BLaER1 (cell line): ENCODE results near the gene ACOXL.

Source experiments
- H3K27ac ChIP-seq: shearing (Covaris generic); formaldehyde crosslinking; 2 replicates; pipeline ENCODE4 v1.8.1; 2022
- H3K27me3 ChIP-seq: shearing (Covaris generic); formaldehyde crosslinking; 2 replicates; pipeline ENCODE4 v1.8.1; 2022
- H3K36me3 ChIP-seq: shearing (Covaris generic); formaldehyde crosslinking; 2 replicates; pipeline ENCODE4 v1.8.1; 2022
- H3K4me1 ChIP-seq: shearing (Covaris generic); formaldehyde crosslinking; 2 replicates; pipeline ENCODE4 v1.8.1; 2022
- H3K4me2 ChIP-seq: shearing (Covaris generic); formaldehyde crosslinking; 2 replicates; pipeline ENCODE4 v1.8.1; 2022
- H3K4me3 ChIP-seq: shearing (Covaris generic); formaldehyde crosslinking; 2 replicates; pipeline ENCODE4 v1.8.1; 2022
- H3K9ac ChIP-seq: shearing (Covaris generic); formaldehyde crosslinking; 2 replicates; pipeline ENCODE4 v1.8.1; 2022
- H3K9me3 ChIP-seq: shearing (Covaris generic); formaldehyde crosslinking; 2 replicates; pipeline ENCODE4 v1.8.1; 2022
- H4K20me1 ChIP-seq: shearing (Covaris generic); formaldehyde crosslinking; 2 replicates; pipeline ENCODE4 v1.8.1; 2022
- Cebpa-rat ChIP-seq: shearing (Covaris generic); IDR thresholded peaks from 2 replicates; pipeline ENCODE4 v1.8.1; 2022

Gene ACOXL

DNA sequence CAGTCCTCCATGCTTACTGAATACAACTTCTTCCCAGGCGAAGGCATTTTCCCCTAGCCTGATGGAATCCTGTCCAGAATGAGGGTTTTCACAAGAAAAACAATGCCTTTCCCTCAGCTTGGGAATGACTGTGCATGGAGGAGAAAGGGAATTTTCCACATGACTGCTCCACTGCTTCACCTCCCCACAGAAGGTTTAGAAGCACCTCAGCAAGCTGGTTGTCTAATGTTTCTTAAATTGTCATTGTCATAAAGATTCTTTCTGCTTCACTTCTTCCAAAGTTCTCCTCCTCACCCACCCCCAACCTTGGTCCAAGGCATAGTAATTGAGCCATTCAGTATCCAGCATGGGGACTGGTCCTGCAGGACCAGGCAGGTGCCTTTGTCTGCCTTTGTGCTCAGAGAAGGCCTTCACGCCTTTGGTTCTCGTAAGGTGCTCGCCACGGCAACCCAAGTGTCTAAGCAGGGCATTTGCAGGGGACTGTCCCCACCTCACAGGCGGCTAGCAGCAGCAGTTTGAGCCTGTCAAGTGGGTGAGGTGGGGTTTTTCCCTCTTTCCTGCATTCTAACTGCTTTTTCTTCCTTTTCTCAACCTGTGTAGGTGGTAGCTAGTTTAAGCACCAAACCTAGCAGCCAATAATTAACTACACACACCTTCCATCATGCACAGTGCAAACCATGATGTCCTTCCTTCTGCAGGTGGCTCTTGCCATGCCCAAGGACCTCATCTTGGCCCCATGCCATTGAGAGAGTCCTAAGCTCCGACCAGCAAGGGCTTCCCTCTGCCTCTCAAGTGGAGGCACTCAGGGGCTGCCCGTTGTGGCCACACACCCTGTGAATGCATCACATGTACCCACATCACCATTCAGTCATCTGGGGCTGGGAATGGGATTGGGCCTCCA is 322.7 kb downstream of the ACOXL start:
- Histone ChIP-seq H3K4me3 (no peak overlapping the region), H4K20me1 (0 out of 2 replicates have a peak, but pooled peaks cover 8% of the 10 kb centered on the region), H3K9ac (no peak overlapping the region), H3K4me2 (peak overlapping the region; percentile 79), H3K27ac (peak overlapping the region; percentile 5; the same call in 1 of the 2 replicates), H3K27me3 (no peaks in the 10 kb centered on the region), H3K9me3 (0 out of 2 replicates have a peak, but pooled peaks cover 4% of the 10 kb centered on the region), H3K36me3 (no peaks in the 10 kb centered on the region), H3K4me1 (peaks cover 83% of the 10 kb centered on the region)
- TF ChIP-seq Cebpa-rat = no peak

DNA sequence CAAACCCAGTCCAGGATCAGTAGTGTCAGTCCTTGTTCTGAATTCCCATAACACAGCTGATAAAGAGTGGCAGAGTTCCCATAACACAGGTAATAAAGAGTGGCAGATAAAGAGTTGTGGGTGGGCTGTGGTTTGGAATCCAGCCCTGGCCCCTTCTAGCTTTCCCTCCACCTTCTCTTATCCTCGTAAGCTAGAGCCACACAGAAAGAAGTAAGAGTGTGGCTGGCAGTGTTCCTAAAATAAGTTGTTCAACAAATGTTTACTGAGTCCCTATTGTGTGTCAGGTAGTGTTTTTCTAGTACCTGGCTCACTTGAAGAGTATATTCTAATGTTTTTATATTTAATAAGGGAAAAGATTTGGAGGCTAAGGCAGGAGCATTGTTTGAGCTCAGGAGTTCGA is 323.4 kb downstream of the ACOXL start:
- Histone ChIP-seq H3K4me1 (peaks cover 82% of the 10 kb centered on the region), H3K27ac (peak overlapping the region; percentile 5; the same call in 1 of the 2 replicates), H3K4me2 (peak overlapping the region; percentile 79)

DNA sequence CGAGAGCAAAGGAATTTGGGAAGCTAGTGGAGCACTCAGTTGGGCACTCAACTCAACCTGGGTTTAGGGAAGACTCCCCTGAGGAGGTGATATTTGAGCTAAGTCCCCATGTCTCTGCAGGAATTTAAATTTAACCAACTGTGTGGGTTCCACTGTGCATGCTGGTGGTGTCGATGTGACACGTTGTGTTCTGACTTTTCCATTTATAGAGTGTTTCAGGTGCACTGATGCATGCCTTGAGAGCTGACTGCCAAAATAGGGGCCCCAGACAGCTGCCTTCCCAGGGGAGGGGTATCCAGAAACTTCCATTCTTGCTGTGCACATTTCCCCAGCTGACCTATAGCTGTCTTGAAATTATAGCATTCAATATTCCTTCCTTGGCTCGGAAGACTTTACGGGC is 324.7 kb downstream of the ACOXL start:
- H3K4me2 ChIP-seq = peak overlapping the region; percentile 73
- peak overlapping the region; percentile 22 for H3K4me3 ChIP-seq
- peaks cover 89% of the 10 kb centered on the region for H3K4me1 ChIP-seq
- H3K9me3 ChIP-seq = peaks cover 17% of the 10 kb centered on the region
- peak overlapping the region; percentile 57; the same call in 1 of the 2 replicates for H3K27ac ChIP-seq
- H3K9ac ChIP-seq = no peak overlapping the region
- H4K20me1 ChIP-seq = 0 out of 2 replicates have a peak, but pooled peaks cover 8% of the 10 kb centered on the region
- H3K27me3 ChIP-seq = no peaks in the 10 kb centered on the region
- TF ChIP-seq Cebpa-rat = no peak
- H3K36me3 ChIP-seq = no peaks in the 10 kb centered on the region

More for the DNA sequence above, 323.4 kb downstream of the ACOXL start:
- H3K27me3 ChIP-seq = no peaks in the 10 kb centered on the region
- H4K20me1 ChIP-seq = 0 out of 2 replicates have a peak, but pooled peaks cover 8% of the 10 kb centered on the region
- no peak overlapping the region for H3K9ac ChIP-seq
- H3K36me3 ChIP-seq = no peaks in the 10 kb centered on the region
- TF ChIP-seq Cebpa-rat = no peak
- H3K4me3 ChIP-seq = no peak overlapping the region
- peaks cover 9% of the 10 kb centered on the region for H3K9me3 ChIP-seq

DNA sequence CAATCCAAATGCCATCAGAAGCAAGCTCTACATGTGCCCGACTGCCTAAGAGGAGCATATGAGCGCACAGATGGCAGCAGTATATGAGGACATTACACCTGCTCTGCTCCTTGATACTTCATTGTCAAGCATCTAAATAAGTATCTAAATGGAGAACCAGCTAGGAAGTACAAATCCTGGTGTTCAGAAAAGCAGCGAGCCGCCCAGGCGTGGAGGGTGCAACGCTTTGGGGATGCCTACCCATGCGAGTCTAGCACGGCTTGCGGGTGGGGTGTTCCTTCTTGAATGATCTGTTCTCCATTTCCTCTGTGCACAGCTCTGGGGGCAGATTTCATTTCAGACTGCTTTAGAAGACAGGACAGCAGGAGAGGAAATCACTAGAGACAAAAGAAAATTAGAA is 325.3 kb downstream of the ACOXL start:
- no peaks in the 10 kb centered on the region for H3K36me3 ChIP-seq
- no peak for TF ChIP-seq Cebpa-rat
- H3K4me1 ChIP-seq = peaks cover 96% of the 10 kb centered on the region
- peak overlapping the region; percentile 22 for H3K4me3 ChIP-seq
- no peaks in the 10 kb centered on the region for H3K27me3 ChIP-seq
- H3K9me3 ChIP-seq = peaks cover 17% of the 10 kb centered on the region
- H3K27ac ChIP-seq = peak overlapping the region; percentile 57; the same call in 1 of the 2 replicates
- H3K9ac ChIP-seq = no peak overlapping the region
- H3K4me2 ChIP-seq = peak overlapping the region; percentile 73
- 0 out of 2 replicates have a peak, but pooled peaks cover 8% of the 10 kb centered on the region for H4K20me1 ChIP-seq

DNA sequence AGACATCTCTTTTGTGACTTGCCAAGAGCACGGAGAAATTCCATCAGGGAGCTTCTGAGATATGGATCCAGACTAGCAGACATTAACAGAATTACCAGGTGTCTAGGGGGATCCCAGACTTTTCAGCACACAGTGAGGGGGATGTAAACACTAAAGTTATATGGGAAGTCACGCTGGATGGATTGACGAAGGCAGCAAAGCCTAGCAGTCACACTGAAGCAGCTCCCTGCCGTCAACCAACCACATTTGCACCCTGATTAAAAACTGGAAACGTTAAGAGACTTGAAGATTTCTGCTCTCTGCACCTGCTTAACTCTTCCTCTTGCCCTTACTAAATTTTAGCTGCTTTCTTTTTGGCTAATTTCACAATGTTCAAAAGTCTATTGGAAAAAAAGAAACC is 325.9 kb downstream of the ACOXL start:
- H3K9ac ChIP-seq = no peak overlapping the region; the same call in 1 of the 2 replicates
- peaks cover 97% of the 10 kb centered on the region for H3K4me1 ChIP-seq
- H3K27ac ChIP-seq = peak overlapping the region; percentile 57; the same call in 1 of the 2 replicates
- TF ChIP-seq Cebpa-rat = no peak
- peaks cover 18% of the 10 kb centered on the region for H3K9me3 ChIP-seq
- peak overlapping the region; percentile 22 for H3K4me3 ChIP-seq
- no peaks in the 10 kb centered on the region for H3K36me3 ChIP-seq
- H4K20me1 ChIP-seq = 0 out of 2 replicates have a peak, but pooled peaks cover 8% of the 10 kb centered on the region
- peak overlapping the region; percentile 73 for H3K4me2 ChIP-seq
- H3K27me3 ChIP-seq = no peaks in the 10 kb centered on the region

DNA sequence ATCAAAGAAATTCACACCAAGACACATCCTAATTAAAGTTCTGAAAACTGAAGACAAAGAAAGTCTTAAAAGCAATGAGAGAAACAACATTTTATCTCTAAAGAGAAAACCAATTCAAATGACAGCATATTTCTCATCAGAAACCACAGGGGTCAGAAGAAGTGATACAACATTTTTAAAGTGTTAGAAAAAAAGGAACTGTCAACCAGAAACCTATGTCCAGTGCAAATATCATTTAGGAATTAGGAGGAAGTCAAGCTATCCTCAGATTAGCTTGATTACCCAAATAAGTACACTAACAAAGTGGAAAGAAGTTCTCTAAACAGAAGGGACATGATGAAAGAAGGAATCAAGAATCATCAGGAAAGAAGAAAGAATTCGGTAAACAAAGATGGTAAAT is 328.8 kb downstream of the ACOXL start:
- Histone ChIP-seq H3K36me3 (no peaks in the 10 kb centered on the region), H3K9me3 (peaks cover 30% of the 10 kb centered on the region), H3K4me3 (no peak overlapping the region), H3K27me3 (no peaks in the 10 kb centered on the region), H3K4me1 (peaks cover 81% of the 10 kb centered on the region), H3K27ac (no peak overlapping the region), H3K4me2 (peak overlapping the region; percentile 47), H4K20me1 (0 out of 2 replicates have a peak, but pooled peaks cover 8% of the 10 kb centered on the region), H3K9ac (no peak overlapping the region)
- TF ChIP-seq Cebpa-rat = no peak

DNA sequence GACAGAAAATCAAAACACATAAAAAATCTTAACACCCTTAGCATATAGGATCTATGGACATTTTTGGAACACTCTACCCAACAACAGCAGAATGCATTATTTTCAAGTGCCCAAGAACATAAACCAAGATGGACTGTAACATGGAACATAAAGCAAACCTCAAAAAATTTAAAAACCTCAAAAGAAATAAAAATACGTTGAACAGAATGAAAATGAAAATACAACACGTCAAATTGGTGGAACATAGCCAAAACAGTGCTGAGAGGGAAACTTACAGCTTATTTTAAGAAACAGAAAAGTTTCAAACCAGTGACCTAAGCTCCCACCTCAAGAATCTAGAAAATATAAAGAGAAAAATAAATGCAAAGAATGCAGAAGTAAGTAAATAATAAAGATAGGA is 330.0 kb downstream of the ACOXL start:
- peaks cover 30% of the 10 kb centered on the region for H3K9me3 ChIP-seq
- no peak overlapping the region for H3K9ac ChIP-seq
- H3K4me2 ChIP-seq = peak overlapping the region; percentile 47
- H3K27ac ChIP-seq = no peak overlapping the region
- no peak overlapping the region for H3K4me3 ChIP-seq
- peaks cover 79% of the 10 kb centered on the region for H3K4me1 ChIP-seq
- H4K20me1 ChIP-seq = 0 out of 2 replicates have a peak, but pooled peaks cover 2% of the 10 kb centered on the region
- no peaks in the 10 kb centered on the region for H3K27me3 ChIP-seq
- no peaks in the 10 kb centered on the region for H3K36me3 ChIP-seq
- no peak for TF ChIP-seq Cebpa-rat

DNA sequence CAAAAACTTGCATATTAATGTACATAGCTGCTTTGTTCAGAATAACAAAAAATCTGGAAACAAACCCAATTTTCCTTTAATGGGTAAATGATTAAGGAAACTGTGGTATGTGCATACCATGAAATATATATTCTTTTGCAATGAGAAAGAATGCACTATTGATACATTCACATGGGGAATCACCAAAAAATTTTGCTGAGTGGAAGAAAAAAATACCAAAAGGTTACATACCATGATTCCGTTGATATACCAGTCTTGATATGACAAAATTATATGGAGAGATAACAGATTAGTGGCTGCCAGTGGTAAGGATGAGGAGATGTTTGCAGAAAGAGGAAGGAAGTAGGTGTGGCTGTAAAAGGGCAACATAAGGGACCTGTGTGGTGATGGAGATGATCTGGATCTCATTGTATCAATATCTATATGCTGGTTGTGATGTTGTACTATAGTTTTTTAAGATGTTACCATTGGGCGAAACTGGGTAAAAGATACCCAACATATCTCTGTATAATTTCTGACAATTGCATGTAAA is 333.8 kb downstream of the ACOXL start:
- Histone ChIP-seq H3K9me3 (peaks cover 18% of the 10 kb centered on the region), H3K9ac (no peak overlapping the region), H3K4me2 (peak overlapping the region; percentile 47), H3K27ac (no peak overlapping the region), H3K27me3 (no peaks in the 10 kb centered on the region), H3K36me3 (no peaks in the 10 kb centered on the region), H3K4me3 (no peak overlapping the region), H3K4me1 (peaks cover 80% of the 10 kb centered on the region), H4K20me1 (no peaks in the 10 kb centered on the region)
- TF ChIP-seq Cebpa-rat = no peak

DNA sequence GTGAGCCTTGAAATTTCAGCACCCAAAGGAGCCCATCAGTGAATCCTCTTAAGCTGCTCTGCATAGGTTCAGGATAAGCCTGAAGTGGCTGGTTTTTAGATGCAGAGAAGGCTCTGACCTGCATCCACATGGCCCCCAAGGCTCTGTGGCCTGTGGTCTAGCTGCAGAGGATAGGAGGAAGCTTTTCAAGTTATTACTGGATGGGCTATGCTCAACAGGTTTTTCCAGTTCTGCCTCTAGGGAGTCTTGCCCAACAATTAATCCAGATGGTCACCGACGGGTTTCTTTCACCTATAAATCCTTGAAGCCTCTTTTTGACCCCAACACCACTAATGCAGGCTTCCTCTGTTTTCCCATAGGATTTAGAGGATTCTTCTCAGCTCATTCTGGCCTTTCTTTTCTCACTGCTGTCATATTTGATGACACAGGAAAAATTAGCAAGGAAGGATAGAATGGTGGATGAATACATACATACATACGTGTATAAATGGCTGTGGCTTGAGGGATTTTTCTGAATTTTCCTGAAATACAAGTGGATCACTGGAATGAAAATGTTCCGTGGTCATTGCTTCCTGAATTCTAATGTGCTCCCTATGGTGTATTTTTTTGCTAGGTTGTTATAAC is 336.2 kb downstream of the ACOXL start:
- H3K27ac ChIP-seq = no peak overlapping the region; the same call in 1 of the 2 replicates
- H3K9me3 ChIP-seq = peaks cover 10% of the 10 kb centered on the region; the same call in 1 of the 2 replicates
- H3K4me2 ChIP-seq = peak overlapping the region; percentile 75
- no peaks in the 10 kb centered on the region for H4K20me1 ChIP-seq
- H3K4me1 ChIP-seq = peaks cover 79% of the 10 kb centered on the region
- H3K36me3 ChIP-seq = no peaks in the 10 kb centered on the region
- no peak overlapping the region for H3K9ac ChIP-seq
- H3K4me3 ChIP-seq = no peak overlapping the region
- no peaks in the 10 kb centered on the region for H3K27me3 ChIP-seq
- TF ChIP-seq Cebpa-rat = no peak
